ENCODE results near the gene CROCC2.

Gene CROCC2

GRCh38 chr2:240906141-240906910 lies at the start of gene CROCC2:
Gene CROCC2, plus strand, starts transcription at chr2:240906336. Its CDS starts 178 bp downstream, at chr2:240906514.
- Histone ChIP-seq H3K4me1 (peaks cover 69% of the 10 kb centered on the region), H3K27me3 (no peaks in the 10 kb centered on the region), H3K36me3 (no peaks in the 10 kb centered on the region), H3K9me3 (no peaks in the 10 kb centered on the region), H4K20me1 (peaks cover 23% of the 10 kb centered on the region), H3K9ac (no peak within 1 kb of the TSS), H3K4me2 (peak within 1 kb of the TSS; percentile 98), H3K27ac (peak within 1 kb of the TSS; percentile 63; the same call in 1 of the 2 replicates), H3K4me3 (peak within 1 kb of the TSS; percentile 2; the same call in 1 of the 2 replicates)
- TF ChIP-seq Cebpa-rat (IDR thresholded peaks at IDR 0.05): no peak

GRCh38 chr2:240857039-240858008 lies 48.8 kb upstream of the CROCC2 start:
- TF ChIP-seq Cebpa-rat (IDR thresholded peaks at IDR 0.05): no peak
- no peak overlapping the region for H3K4me2 ChIP-seq
- H3K4me3 ChIP-seq: no peak overlapping the region
- no peaks in the 10 kb centered on the region for H3K36me3 ChIP-seq
- H3K9me3 ChIP-seq: peaks cover 21% of the 10 kb centered on the region
- H3K27ac ChIP-seq: no peak overlapping the region
- no peak overlapping the region for H3K9ac ChIP-seq
- no peaks in the 10 kb centered on the region for H3K4me1 ChIP-seq
- H4K20me1 ChIP-seq: no peaks in the 10 kb centered on the region
- no peaks in the 10 kb centered on the region for H3K27me3 ChIP-seq

- TF ChIP-seq Cebpa-rat (IDR thresholded peaks at IDR 0.05): no peak
Observed at GRCh38 chr2:240858321-240858720, 47.8 kb upstream of the CROCC2 start.

GRCh38 chr2:240858871-240859270 lies 47.3 kb upstream of the CROCC2 start:
- Histone ChIP-seq H4K20me1 (no peaks in the 10 kb centered on the region), H3K36me3 (no peaks in the 10 kb centered on the region), H3K9me3 (peaks cover 15% of the 10 kb centered on the region), H3K9ac (no peak overlapping the region), H3K27ac (no peak overlapping the region), H3K4me1 (no peaks in the 10 kb centered on the region), H3K27me3 (no peaks in the 10 kb centered on the region), H3K4me2 (no peak overlapping the region), H3K4me3 (no peak overlapping the region)
- TF ChIP-seq Cebpa-rat (IDR thresholded peaks at IDR 0.05): no peak

More at GRCh38 chr2:240858321-240858720, 47.8 kb upstream of the CROCC2 start:
- Histone ChIP-seq H3K9me3 (peaks cover 21% of the 10 kb centered on the region), H3K27ac (no peak overlapping the region), H3K27me3 (no peaks in the 10 kb centered on the region), H3K36me3 (no peaks in the 10 kb centered on the region), H3K4me3 (no peak overlapping the region), H3K4me2 (no peak overlapping the region), H3K4me1 (no peaks in the 10 kb centered on the region), H4K20me1 (no peaks in the 10 kb centered on the region), H3K9ac (no peak overlapping the region)

GRCh38 chr2:240861547-240861946 lies 44.6 kb upstream of the CROCC2 start:
- Histone ChIP-seq H4K20me1 (no peaks in the 10 kb centered on the region), H3K9ac (no peak overlapping the region), H3K27ac (no peak overlapping the region), H3K4me1 (no peaks in the 10 kb centered on the region), H3K27me3 (no peaks in the 10 kb centered on the region), H3K4me3 (no peak overlapping the region), H3K9me3 (no peaks in the 10 kb centered on the region), H3K4me2 (no peak overlapping the region), H3K36me3 (no peaks in the 10 kb centered on the region)
- TF ChIP-seq Cebpa-rat (IDR thresholded peaks at IDR 0.05): no peak

- TF ChIP-seq Cebpa-rat (IDR thresholded peaks at IDR 0.05): no peak
- H3K36me3 ChIP-seq: no peaks in the 10 kb centered on the region
- H3K4me1 ChIP-seq: no peaks in the 10 kb centered on the region
- no peaks in the 10 kb centered on the region for H4K20me1 ChIP-seq
- H3K9me3 ChIP-seq: no peaks in the 10 kb centered on the region
- no peak overlapping the region for H3K27ac ChIP-seq
- no peak overlapping the region for H3K4me2 ChIP-seq
- H3K4me3 ChIP-seq: no peak overlapping the region
- H3K9ac ChIP-seq: no peak overlapping the region
- no peaks in the 10 kb centered on the region for H3K27me3 ChIP-seq
Observed at GRCh38 chr2:240864475-240864874, 41.7 kb upstream of the CROCC2 start.

GRCh38 chr2:240865391-240865790 lies 40.7 kb upstream of the CROCC2 start:
- no peak overlapping the region for H3K9ac ChIP-seq
- no peaks in the 10 kb centered on the region for H3K27me3 ChIP-seq
- no peak overlapping the region for H3K4me3 ChIP-seq
- H4K20me1 ChIP-seq: no peaks in the 10 kb centered on the region
- no peaks in the 10 kb centered on the region for H3K9me3 ChIP-seq
- H3K27ac ChIP-seq: no peak overlapping the region
- no peaks in the 10 kb centered on the region for H3K36me3 ChIP-seq
- no peaks in the 10 kb centered on the region for H3K4me1 ChIP-seq
- no peak overlapping the region for H3K4me2 ChIP-seq
- no peak for TF ChIP-seq Cebpa-rat (IDR thresholded peaks at IDR 0.05)

GRCh38 chr2:240868286-240869108 lies 37.6 kb upstream of the CROCC2 start, which contains the start of gene AGXT:
Gene AGXT, plus strand, starts transcription at chr2:240868824. Its CDS starts 42 bp downstream, at chr2:240868866.
- TF ChIP-seq Cebpa-rat (IDR thresholded peaks at IDR 0.05): no peak
- Histone ChIP-seq H3K9me3 (no peaks in the 10 kb centered on the region), H3K27ac (no peak within 1 kb of the TSS), H3K4me2 (no peak within 1 kb of the TSS), H3K27me3 (no peaks in the 10 kb centered on the region), H3K36me3 (no peaks in the 10 kb centered on the region), H3K4me1 (peaks cover 2% of the 10 kb centered on the region), H3K4me3 (no peak within 1 kb of the TSS), H4K20me1 (no peaks in the 10 kb centered on the region), H3K9ac (no peak within 1 kb of the TSS)

Data from BLaER1 (cell line).